ENCODE data around the gene NPHS1.

Gene NPHS1, protein sequence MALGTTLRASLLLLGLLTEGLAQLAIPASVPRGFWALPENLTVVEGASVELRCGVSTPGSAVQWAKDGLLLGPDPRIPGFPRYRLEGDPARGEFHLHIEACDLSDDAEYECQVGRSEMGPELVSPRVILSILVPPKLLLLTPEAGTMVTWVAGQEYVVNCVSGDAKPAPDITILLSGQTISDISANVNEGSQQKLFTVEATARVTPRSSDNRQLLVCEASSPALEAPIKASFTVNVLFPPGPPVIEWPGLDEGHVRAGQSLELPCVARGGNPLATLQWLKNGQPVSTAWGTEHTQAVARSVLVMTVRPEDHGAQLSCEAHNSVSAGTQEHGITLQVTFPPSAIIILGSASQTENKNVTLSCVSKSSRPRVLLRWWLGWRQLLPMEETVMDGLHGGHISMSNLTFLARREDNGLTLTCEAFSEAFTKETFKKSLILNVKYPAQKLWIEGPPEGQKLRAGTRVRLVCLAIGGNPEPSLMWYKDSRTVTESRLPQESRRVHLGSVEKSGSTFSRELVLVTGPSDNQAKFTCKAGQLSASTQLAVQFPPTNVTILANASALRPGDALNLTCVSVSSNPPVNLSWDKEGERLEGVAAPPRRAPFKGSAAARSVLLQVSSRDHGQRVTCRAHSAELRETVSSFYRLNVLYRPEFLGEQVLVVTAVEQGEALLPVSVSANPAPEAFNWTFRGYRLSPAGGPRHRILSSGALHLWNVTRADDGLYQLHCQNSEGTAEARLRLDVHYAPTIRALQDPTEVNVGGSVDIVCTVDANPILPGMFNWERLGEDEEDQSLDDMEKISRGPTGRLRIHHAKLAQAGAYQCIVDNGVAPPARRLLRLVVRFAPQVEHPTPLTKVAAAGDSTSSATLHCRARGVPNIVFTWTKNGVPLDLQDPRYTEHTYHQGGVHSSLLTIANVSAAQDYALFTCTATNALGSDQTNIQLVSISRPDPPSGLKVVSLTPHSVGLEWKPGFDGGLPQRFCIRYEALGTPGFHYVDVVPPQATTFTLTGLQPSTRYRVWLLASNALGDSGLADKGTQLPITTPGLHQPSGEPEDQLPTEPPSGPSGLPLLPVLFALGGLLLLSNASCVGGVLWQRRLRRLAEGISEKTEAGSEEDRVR (N-terminal part only)

DNA sequence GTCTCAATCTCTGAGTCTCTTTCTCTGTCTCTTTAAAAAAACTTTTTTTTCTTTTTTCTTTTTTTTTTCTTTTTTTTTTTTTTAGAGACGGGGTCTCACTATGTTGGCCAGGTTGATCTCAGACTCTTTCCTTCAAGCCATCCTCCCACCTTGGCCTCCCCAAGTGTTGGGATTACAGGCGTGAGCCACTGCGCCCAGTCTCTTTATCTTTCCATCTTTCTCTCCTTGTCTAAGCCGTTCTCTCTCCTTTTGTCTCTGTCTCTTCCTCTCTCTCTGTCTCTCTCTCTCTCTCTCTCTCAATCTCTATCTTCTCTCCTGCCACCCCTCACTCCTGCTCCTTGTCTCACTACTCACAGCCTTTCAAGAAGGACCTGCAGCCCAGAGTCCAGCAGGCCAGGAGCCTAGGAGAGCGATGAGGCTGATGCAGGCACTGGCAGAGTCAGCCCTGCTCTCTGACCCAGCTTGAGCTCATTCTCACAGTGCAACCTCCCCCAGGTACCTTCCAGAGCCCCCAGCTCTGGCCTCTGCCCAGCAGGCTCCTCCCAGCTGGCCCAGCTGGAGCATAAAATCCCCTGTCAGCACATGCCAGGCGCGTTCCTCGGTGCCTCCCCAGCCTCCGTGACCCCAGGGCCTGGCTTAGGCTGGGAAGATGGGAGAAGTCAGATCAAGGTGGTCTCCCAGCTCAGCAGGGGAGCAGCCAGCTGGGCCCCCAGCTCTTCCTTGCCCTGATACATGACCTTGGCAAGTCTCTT is at the start of gene NPHS1:
Gene NPHS1 (minus strand): TSS at position 476 of the 752 bp plus-strand sequence. CDS start 667 bp downstream, outside the sequence.
- Histone ChIP-seq H3K4me3 (ENCODE audit: low read depth, low read length, poor library complexity, severe bottlenecking) (no peak within 1 kb of the TSS), H3K4me1 (ENCODE audit: insufficient read depth, low read length, severe bottlenecking) (peaks cover 10% of the 10 kb centered on the region), H3K9me3 (ENCODE audit: low read length) (no peaks in the 10 kb centered on the region), H3K4me2 (ENCODE audit: low read length) (peak within 1 kb of the TSS; percentile 2; the same call in 1 of the 2 replicates), H4K20me1 (ENCODE audit: insufficient read depth, low read length) (no peaks in the 10 kb centered on the region), H3K9ac (ENCODE audit: low read length) (no peak within 1 kb of the TSS), H3K27me3 (ENCODE audit: insufficient read depth, low read length) (0 out of 2 replicates have a peak, but pooled peaks cover 13% of the 10 kb centered on the region), H3K36me3 (ENCODE audit: insufficient read depth, low read length) (no peaks in the 10 kb centered on the region), H3K9me2 (ENCODE audit: low read depth, low read length) (no peaks in the 10 kb centered on the region), H3F3A (ENCODE audit: insufficient read depth, low read length) (no peaks in the 10 kb centered on the region), H3K79me2 (ENCODE audit: insufficient read depth, low read length) (no peaks in the 10 kb centered on the region), H3K27ac (ENCODE audit: low read depth, low read length, poor library complexity, severe bottlenecking) (no peak within 1 kb of the TSS), H2AFZ (ENCODE audit: low read length) (no peak within 1 kb of the TSS)
- TF ChIP-seq, protein P1, sequence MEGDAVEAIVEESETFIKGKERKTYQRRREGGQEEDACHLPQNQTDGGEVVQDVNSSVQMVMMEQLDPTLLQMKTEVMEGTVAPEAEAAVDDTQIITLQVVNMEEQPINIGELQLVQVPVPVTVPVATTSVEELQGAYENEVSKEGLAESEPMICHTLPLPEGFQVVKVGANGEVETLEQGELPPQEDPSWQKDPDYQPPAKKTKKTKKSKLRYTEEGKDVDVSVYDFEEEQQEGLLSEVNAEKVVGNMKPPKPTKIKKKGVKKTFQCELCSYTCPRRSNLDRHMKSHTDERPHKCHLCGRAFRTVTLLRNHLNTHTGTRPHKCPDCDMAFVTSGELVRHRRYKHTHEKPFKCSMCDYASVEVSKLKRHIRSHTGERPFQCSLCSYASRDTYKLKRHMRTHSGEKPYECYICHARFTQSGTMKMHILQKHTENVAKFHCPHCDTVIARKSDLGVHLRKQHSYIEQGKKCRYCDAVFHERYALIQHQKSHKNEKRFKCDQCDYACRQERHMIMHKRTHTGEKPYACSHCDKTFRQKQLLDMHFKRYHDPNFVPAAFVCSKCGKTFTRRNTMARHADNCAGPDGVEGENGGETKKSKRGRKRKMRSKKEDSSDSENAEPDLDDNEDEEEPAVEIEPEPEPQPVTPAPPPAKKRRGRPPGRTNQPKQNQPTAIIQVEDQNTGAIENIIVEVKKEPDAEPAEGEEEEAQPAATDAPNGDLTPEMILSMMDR (IDR thresholded peaks at IDR 0.05; ENCODE audit: low read length): no peak
- TF ChIP-seq EZH2 (IDR thresholded peaks at IDR 0.05; ENCODE audit: borderline replicate concordance, low read length): no peak

DNA sequence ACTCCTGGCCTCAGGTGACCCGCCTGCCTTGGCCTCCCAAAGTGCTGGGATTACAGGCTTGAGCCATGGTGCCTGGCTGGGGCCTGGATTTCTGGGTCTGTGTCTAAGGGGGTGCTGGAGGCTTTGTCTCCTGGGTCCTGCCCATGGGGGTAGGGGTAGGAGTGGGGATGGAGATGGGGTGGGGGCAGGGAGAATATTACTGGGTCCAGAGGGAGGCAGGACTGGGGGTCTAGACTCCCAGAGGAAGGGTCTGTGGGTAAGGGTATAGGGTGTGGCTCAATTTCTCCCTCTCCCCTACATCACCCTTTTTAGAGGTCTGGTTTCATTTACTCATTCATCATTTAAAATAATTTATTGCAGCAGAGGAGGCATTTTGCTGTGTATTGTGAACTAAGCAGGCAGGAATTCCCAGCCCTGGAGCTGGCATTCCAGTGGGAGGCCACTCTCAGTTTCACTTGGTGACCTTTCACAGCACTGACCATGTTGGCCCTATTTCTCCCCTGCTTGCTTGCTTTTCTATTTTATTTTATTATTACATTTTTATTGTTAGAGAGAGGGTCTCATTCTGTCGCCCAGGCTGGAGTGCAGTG is 48.8 kb upstream of the NPHS1 start:
- Histone ChIP-seq H3F3A (ENCODE audit: insufficient read depth, low read length) (no peaks in the 10 kb centered on the region), H4K20me1 (ENCODE audit: insufficient read depth, low read length) (no peaks in the 10 kb centered on the region), H3K9me3 (ENCODE audit: low read length) (no peaks in the 10 kb centered on the region), H3K9me2 (ENCODE audit: low read depth, low read length) (no peaks in the 10 kb centered on the region), H2AFZ (ENCODE audit: low read length) (no peak overlapping the region), H3K9ac (ENCODE audit: low read length) (no peak overlapping the region; the same call in 1 of the 2 replicates), H3K4me2 (ENCODE audit: low read length) (peak overlapping the region; percentile 92; the same call in 1 of the 2 replicates), H3K4me1 (ENCODE audit: insufficient read depth, low read length, severe bottlenecking) (peaks cover 39% of the 10 kb centered on the region), H3K79me2 (ENCODE audit: insufficient read depth, low read length) (0 out of 2 replicates have a peak, but pooled peaks cover 3% of the 10 kb centered on the region), H3K36me3 (ENCODE audit: insufficient read depth, low read length) (peaks cover 25% of the 10 kb centered on the region), H3K27ac (ENCODE audit: low read depth, low read length, poor library complexity, severe bottlenecking) (peak overlapping the region; percentile 90), H3K27me3 (ENCODE audit: insufficient read depth, low read length) (no peaks in the 10 kb centered on the region), H3K4me3 (ENCODE audit: low read depth, low read length, poor library complexity, severe bottlenecking) (peak overlapping the region; percentile 76)
- no peak for TF ChIP-seq EZH2 (IDR thresholded peaks at IDR 0.05; ENCODE audit: borderline replicate concordance, low read length)
- TF ChIP-seq, protein P1 (IDR thresholded peaks at IDR 0.05; ENCODE audit: low read length): no peak
